Endothelial cell of umbilical vein (primary cell): ENCODE data around the gene PBLD. TPM values are rescaled to one million over a fixed set of nuclear protein-coding genes. Genes with fewer than 3 reads are reported as not detected.

ENCODE experiments used
- BruUV-seq: library from RNA; stranded (reverse); fragments of 400-500 nt; replicated peaks from 2 replicates; lab custom pipeline; 2021; lab: Mats Ljungman, UMichigan
- CTCF ChIA-PET: fragments of 300-600, 350-600 bp; sonication (Branson Sonifier 250); formaldehyde crosslinking; loops from one replicate; lab custom pipeline; 2021; ENCODE audit warnings: antibody characterized with exemption, inconsistent platforms; lab: Charles Lee
- POLR2A ChIA-PET: fragments of 300-600, 350-600 bp; sonication (Branson Sonifier 250); formaldehyde crosslinking; loops from one replicate; lab custom pipeline; 2021; ENCODE audit warnings: antibody characterized with exemption, inconsistent platforms; lab: Charles Lee
- DNase-seq: peaks from one replicate; pipeline ENCODE4 v3.0.0-alpha.2; 2011; ENCODE audit warnings: low read depth, low spot score
- FAIRE-seq: peaks from 2 replicates; lab custom pipeline; 2011; peaks lifted over from hg19 to GRCh38; lab: Jason Lieb, UNC
- H2AFZ ChIP-seq: 2 replicates; pipeline ENCODE4 v1.6.0; 2012; ENCODE audit warnings: low read depth, low read length, control low read depth, inconsistent platforms
- H3K27ac ChIP-seq: 2 replicates; pipeline ENCODE4 v1.5.1; 2011; ENCODE audit warnings: low read depth, mild to moderate bottlenecking, control low read depth, low read length, moderate library complexity; ENCODE audit not compliant: insufficient read depth
- H3K27me3 ChIP-seq, 2 experiments: 2 replicates each; pipeline versions ENCODE4 v1.6.0 to v1.6.1; 2011; ENCODE audit warnings: low read length in 2 of 2, mixed read lengths in 1 of 2; ENCODE audit not compliant: control insufficient read depth in 2 of 2, insufficient read depth in 2 of 2
- H3K36me3 ChIP-seq, 2 experiments: 2 replicates in 1 of 2; 3 replicates in 1 of 2; pipeline ENCODE4 v1.5.1; 2011; ENCODE audit warnings: low read length in 2 of 2, mild to moderate bottlenecking in 1 of 2, moderate library complexity in 1 of 2; ENCODE audit not compliant: control insufficient read depth in 2 of 2, insufficient read depth in 2 of 2; ENCODE audit errors: extremely low read depth in 1 of 2
- H3K4me1 ChIP-seq: 3 replicates; pipeline ENCODE4 v1.5.1; 2011; ENCODE audit warnings: mild to moderate bottlenecking, low read length; ENCODE audit not compliant: control insufficient read depth, insufficient read depth; ENCODE audit errors: extremely low read depth
- H3K4me2 ChIP-seq: 2 replicates; pipeline ENCODE4 v1.6.1; 2011; ENCODE audit warnings: low read length, control low read depth, mixed read lengths; ENCODE audit not compliant: insufficient read depth
- H3K4me3 ChIP-seq, 3 experiments: fragments of 200-600 bp in 1 of 3; sonication (generic), shearing (Covaris generic) in 1 of 3; replicated peaks in 1 of 3; 2 replicates each; pipeline ENCODE4 v1.5.1; 2011 to 2016; ENCODE audit warnings: control low read depth in 3 of 3, low read length in 3 of 3, mild to moderate bottlenecking in 2 of 3, inconsistent platforms in 1 of 3, low read depth in 1 of 3, moderate library complexity in 1 of 3; ENCODE audit not compliant: insufficient read depth in 1 of 3
- H3K79me2 ChIP-seq: 2 replicates; pipeline ENCODE4 v1.6.0; 2012; ENCODE audit warnings: low read length, inconsistent platforms; ENCODE audit not compliant: control insufficient read depth, insufficient read depth
- H3K9ac ChIP-seq: replicated peaks from 2 replicates; pipeline ENCODE3; 2011; ENCODE audit warnings: low read length, control low read depth; ENCODE audit not compliant: insufficient read depth; ENCODE audit errors: extremely low read depth
- H3K9me1 ChIP-seq: replicated peaks from 3 replicates; pipeline ENCODE4 v1.6.0; 2011; ENCODE audit warnings: mild to moderate bottlenecking, low read length; ENCODE audit not compliant: control insufficient read depth, insufficient read depth; ENCODE audit errors: extremely low read depth
- H3K9me3 ChIP-seq: replicated peaks from 2 replicates; pipeline ENCODE4 v1.5.1; 2012; ENCODE audit warnings: low read length, inconsistent platforms; ENCODE audit not compliant: control insufficient read depth, insufficient read depth
- H4K20me1 ChIP-seq: replicated peaks from 2 replicates; pipeline ENCODE3; 2011; ENCODE audit warnings: mild to moderate bottlenecking, low read length; ENCODE audit not compliant: control insufficient read depth, insufficient read depth; ENCODE audit errors: extremely low read depth
- EZH2 ChIP-seq: IDR thresholded peaks from 2 replicates; pipeline ENCODE4 v1.6.1; 2012; ENCODE audit warnings: borderline replicate concordance, low read depth, mild to moderate bottlenecking, moderate library complexity, low read length, inconsistent platforms; ENCODE audit not compliant: severe bottlenecking
- JUN ChIP-seq: IDR thresholded peaks from 2 replicates; pipeline ENCODE4 v1.6.1; 2011; ENCODE audit warnings: borderline replicate concordance, low read depth; ENCODE audit not compliant: insufficient read length, insufficient read depth
- MYC ChIP-seq: IDR thresholded peaks from one replicate; pipeline ENCODE4 v1.6.1; 2011; ENCODE audit warnings: mild to moderate bottlenecking, low read depth, low read length
- POLR2AphosphoS5 ChIP-seq: IDR thresholded peaks from 2 replicates; pipeline ENCODE4 v1.6.1; 2012; ENCODE audit warnings: low read depth, mild to moderate bottlenecking, control low read depth, low read length, moderate library complexity; ENCODE audit not compliant: insufficient read depth
- dilution Hi-C: fragments of 300-500 bp; cut with MboI; formaldehyde crosslinking; loops from one replicate; pipeline ENCODE4 v1.15.0; 2019; ENCODE audit warnings: low sequenced_read_pairs; ENCODE audit not compliant: extremely low pct_ligation_motif_present
- intact Hi-C: fragments of 100-400 bp; cut with micrococcal nuclease; formaldehyde crosslinking; loops from one replicate; pipeline ENCODE4 v1.10.0; 2022
- polyA plus RNA-seq, 4 experiments: library from polyadenylated mRNA; depleted of rRNA in 3 of 4; stranded (reverse) in 3 of 4; unstranded in 1 of 4; fragments of >200 nt; gene quantifications; 2 replicates each; pipeline versions ENCODE4 v1.2.1 to v1.2.3, GENCODE V29; 2011 to 2012; ENCODE audit warnings: missing spikeins in 1 of 4
- total RNA-seq: library from RNA; stranded (reverse); gene quantifications from 2 replicates; pipeline ENCODE4 v1.2.3, GENCODE V29; 2021
- TF ChIP-seq, protein P1 (sequence below), 2 donors: IDR thresholded peaks; 1 replicate in 1 of 2; 2 replicates in 1 of 2; pipeline ENCODE4 v1.5.1; 2011; ENCODE audit warnings: low read length in 2 of 2, mild to moderate bottlenecking in 2 of 2, moderate library complexity in 2 of 2, control low read depth in 1 of 2, inconsistent platforms in 1 of 2, low read depth in 1 of 2; ENCODE audit not compliant: insufficient read depth in 1 of 2; ENCODE audit errors: extremely low read depth in 1 of 2
- TF ChIP-seq, protein P2 (sequence below): IDR thresholded peaks from 2 replicates; pipeline ENCODE4 v1.6.1; 2011; ENCODE audit not compliant: insufficient read depth, insufficient read length

The PBLD gene
- total and polyA plus RNA-seq, 2 donors (not counting 3 experiments of a cell fraction or from before 2014, with no cell fraction given): 1.5 to 5.1 TPM

DNA sequence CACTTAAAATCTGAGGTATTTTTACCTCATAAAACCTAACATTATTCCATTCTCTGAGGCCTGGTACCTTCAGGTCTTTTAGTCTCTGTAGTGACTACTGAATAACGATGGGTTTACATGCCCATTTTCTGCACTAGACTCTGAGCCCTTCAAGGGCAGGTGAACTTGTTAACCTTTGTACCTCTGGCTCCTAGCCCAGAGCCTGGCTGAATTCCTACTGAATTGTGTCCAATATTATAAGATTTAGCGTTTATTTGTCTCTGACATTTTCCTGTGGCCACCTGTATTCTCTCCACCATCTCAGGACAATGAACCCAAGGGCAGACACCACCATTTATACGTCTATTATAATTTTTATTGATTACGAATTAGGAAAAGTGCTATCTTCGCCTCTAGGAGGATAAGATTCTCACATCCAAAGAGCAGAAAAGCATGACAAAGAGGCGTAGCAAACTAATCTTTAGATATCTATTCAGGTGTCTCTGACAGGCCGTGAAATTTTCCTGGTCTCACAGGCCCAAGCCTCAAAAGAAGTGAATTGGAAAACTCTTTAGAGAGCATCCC, 28.8 kb downstream of the PBLD start:
- Histone ChIP-seq H2AFZ (no peak overlapping the region), H3K27ac (no peak overlapping the region), H3K9ac (no peak overlapping the region), H3K27me3 (no peaks in the 10 kb centered on the region), H3K9me3 (no peaks in the 10 kb centered on the region), H3K4me1 (peaks cover 3% of the 10 kb centered on the region), H3K4me2 (no peak overlapping the region), H4K20me1 (no peaks in the 10 kb centered on the region), H3K36me3 (no peaks in the 10 kb centered on the region), H3K9me1 (no peaks in the 10 kb centered on the region), H3K79me2 (no peaks in the 10 kb centered on the region), H3K4me3 (no peak overlapping the region)
- TF ChIP-seq JUN (no peak), EZH2 (no peak), MYC (no peak)
- BruUV-seq: no TSS peak
- dilution Hi-C loops: no loop called here
- ChIA-PET CTCF (interaction anchor here (3.0 to 6.2 kb wide), 3 partner anchors 90 to 515 kb away, joined by 62 to 290 read pairs (median 98); no protein-coding TSS in a partner anchor), POLR2A (no interaction called here)
- no peak for FAIRE-seq
- no peak for DNase-seq
- intact Hi-C loops: loop anchor here (5.0 kb wide), 1 partner anchor 222 kb away; no protein-coding TSS in a partner anchor

GRCh38 chr10:68302871-68303270, 29.9 kb downstream of the PBLD start:
- DNase-seq (no peak), FAIRE-seq (no peak)
- no peak overlapping the region for H3K9ac ChIP-seq
- H4K20me1 ChIP-seq: no peaks in the 10 kb centered on the region
- H3K4me2 ChIP-seq: no peak overlapping the region
- peaks cover 3% of the 10 kb centered on the region for H3K4me1 ChIP-seq
- ChIA-PET CTCF (interaction anchor here (1.3 to 6.2 kb wide), 13 partner anchors 11 to 605 kb away, joined by 3 to 290 read pairs (median 12); partner anchors contain the start of gene ATOH7), POLR2A (interaction anchor here (0.7 kb wide), 1 partner anchor 29 kb away, joined by 6 read pairs; the partner anchor contains the start of gene HNRNPH3)
- no peaks in the 10 kb centered on the region for H3K79me2 ChIP-seq
- H3K36me3 ChIP-seq: no peaks in the 10 kb centered on the region
- H3K9me1 ChIP-seq: no peaks in the 10 kb centered on the region
- intact Hi-C loops: loop anchor here (1.0 to 5.0 kb wide), 4 partner anchors 91 to 515 kb away; no protein-coding TSS in a partner anchor
- H3K27me3 ChIP-seq: no peaks in the 10 kb centered on the region
- dilution Hi-C loops: no loop called here
- no TSS peak for BruUV-seq
- no peaks in the 10 kb centered on the region for H3K9me3 ChIP-seq
- no peak overlapping the region for H3K4me3 ChIP-seq
- no peak overlapping the region for H2AFZ ChIP-seq
- no peak overlapping the region for H3K27ac ChIP-seq
- TF ChIP-seq, protein P1, sequence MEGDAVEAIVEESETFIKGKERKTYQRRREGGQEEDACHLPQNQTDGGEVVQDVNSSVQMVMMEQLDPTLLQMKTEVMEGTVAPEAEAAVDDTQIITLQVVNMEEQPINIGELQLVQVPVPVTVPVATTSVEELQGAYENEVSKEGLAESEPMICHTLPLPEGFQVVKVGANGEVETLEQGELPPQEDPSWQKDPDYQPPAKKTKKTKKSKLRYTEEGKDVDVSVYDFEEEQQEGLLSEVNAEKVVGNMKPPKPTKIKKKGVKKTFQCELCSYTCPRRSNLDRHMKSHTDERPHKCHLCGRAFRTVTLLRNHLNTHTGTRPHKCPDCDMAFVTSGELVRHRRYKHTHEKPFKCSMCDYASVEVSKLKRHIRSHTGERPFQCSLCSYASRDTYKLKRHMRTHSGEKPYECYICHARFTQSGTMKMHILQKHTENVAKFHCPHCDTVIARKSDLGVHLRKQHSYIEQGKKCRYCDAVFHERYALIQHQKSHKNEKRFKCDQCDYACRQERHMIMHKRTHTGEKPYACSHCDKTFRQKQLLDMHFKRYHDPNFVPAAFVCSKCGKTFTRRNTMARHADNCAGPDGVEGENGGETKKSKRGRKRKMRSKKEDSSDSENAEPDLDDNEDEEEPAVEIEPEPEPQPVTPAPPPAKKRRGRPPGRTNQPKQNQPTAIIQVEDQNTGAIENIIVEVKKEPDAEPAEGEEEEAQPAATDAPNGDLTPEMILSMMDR (IDR thresholded peaks at IDR 0.05; ENCODE audit: extremely low read depth in 1 of 2, insufficient read depth in 1 of 2, low read depth in 1 of 2, low read length in 2 of 2): no peak
- TF ChIP-seq EZH2: no peak
- TF ChIP-seq, protein P2, sequence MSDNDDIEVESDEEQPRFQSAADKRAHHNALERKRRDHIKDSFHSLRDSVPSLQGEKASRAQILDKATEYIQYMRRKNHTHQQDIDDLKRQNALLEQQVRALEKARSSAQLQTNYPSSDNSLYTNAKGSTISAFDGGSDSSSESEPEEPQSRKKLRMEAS: no peak
- TF ChIP-seq POLR2AphosphoS5: no peak
- TF ChIP-seq MYC: no peak
- no peak for TF ChIP-seq JUN
